Gastrocnemius medialis (tissue), 4 donors: Measurements from ENCODE around the gene MAT1A. TPM values are rescaled to one million over a fixed set of nuclear protein-coding genes. Genes with fewer than 3 reads are reported as not detected.

Experiments
- ATAC-seq, 2 donors: fragments of 150-250 bp; one replicate each; pipeline ENCODE4 v1.9.1; 2016
- DNase-seq, 2 donors: peaks; one replicate each; pipeline ENCODE4 v3.0.0-alpha.2; 2019
- H3K27ac ChIP-seq, 4 donors: fragments of 200-600 bp; sonication (generic); 1 replicate in 1 of 4; 2 replicates in 3 of 4; pipeline ENCODE4 v1.5.1; 2016 to 2018; ENCODE audit warnings: mild to moderate bottlenecking in 2 of 4, moderate library complexity in 1 of 4
- H3K27me3 ChIP-seq, 3 donors: fragments of 200-600 bp; sonication (generic) in 2 of 3; 1 replicate in 1 of 3; 2 replicates in 2 of 3; pipeline versions ENCODE4 v1.5.1 to v1.6.0; 2016 to 2019; ENCODE audit warnings: mild to moderate bottlenecking in 1 of 3, moderate library complexity in 1 of 3
- H3K36me3 ChIP-seq, 2 donors: fragments of 200-600 bp; sonication (generic) in 1 of 2; one replicate each; pipeline ENCODE4 v1.5.1; 2017 to 2018
- H3K4me1 ChIP-seq, 2 donors: fragments of 200-600 bp; sonication (generic) in 1 of 2; one replicate each; pipeline ENCODE4 v1.5.1; 2016 to 2017; ENCODE audit warnings: mild to moderate bottlenecking in 2 of 2
- H3K4me3 ChIP-seq, 4 donors: fragments of 200-600 bp; sonication (generic) in 3 of 4; 1 replicate in 1 of 4; 2 replicates in 3 of 4; pipeline ENCODE4 v1.5.1; 2016 to 2019; ENCODE audit warnings: mild to moderate bottlenecking in 2 of 4
- H3K9me3 ChIP-seq, 3 donors: fragments of 200-600 bp; sonication (generic) in 2 of 3; 1 replicate in 1 of 3; 2 replicates in 2 of 3; pipeline ENCODE4 v1.5.1; 2016 to 2019
- CTCF ChIP-seq, 5 experiments: fragments of 450-650 bp in 3 of 5; fragments of 200-600 bp in 2 of 5; sonication (generic) in 2 of 5; IDR thresholded peaks in 4 of 5; conservative IDR thresholded peaks in 1 of 5; 1 replicate in 4 of 5; 2 replicates in 1 of 5; pipeline ENCODE4 v1.5.1; 2016 to 2019; ENCODE audit warnings: antibody characterized with exemption in 5 of 5, mild to moderate bottlenecking in 3 of 5, moderate library complexity in 3 of 5
- POLR2A ChIP-seq, 2 donors: fragments of 450-650 bp; IDR thresholded peaks; one replicate each; pipeline ENCODE4 v1.6.1; 2017; ENCODE audit warnings: antibody characterized with exemption in 2 of 2, mild to moderate bottlenecking in 2 of 2, moderate library complexity in 2 of 2
- in situ Hi-C, 4 donors: fragments of 200-750 bp; cut with MboI; loops; one replicate each; pipeline versions ENCODE4 v1.15.0 to v1.8.0; 2017; ENCODE audit warnings: low sequenced_read_pairs in 4 of 4
- intact Hi-C: fragments of 100-400 bp; cut with DNase I; formaldehyde crosslinking; loops from one replicate; pipeline ENCODE4 v1.15.1; 2023; ENCODE audit warnings: low total_unique reads
- total RNA-seq, 4 donors: library from RNA; depleted of rRNA; stranded (reverse); fragments of >200 nt; gene quantifications; one replicate each; pipeline versions ENCODE4 v1.1.0 to v1.2.3, GENCODE V29; 2016

MAT1A gene
- total RNA-seq, 4 donors from 2014 or later, result 1.3 to 1.8 TPM; not detected in 2

- in situ Hi-C loops, result no loop called here
- intact Hi-C loops, result no loop called here
- no peak for DNase-seq
- Histone ChIP-seq H3K4me1 (no peaks in the 10 kb centered on the region), H3K4me3 (no peak overlapping the region), H3K9me3 (no peaks in the 10 kb centered on the region), H3K27ac (no peak overlapping the region), H3K27me3 (peaks cover 0 to 2% (median 0%) of the 10 kb centered on the region in 3 donors), H3K36me3 (no peaks in the 10 kb centered on the region)
- TF ChIP-seq CTCF (IDR thresholded peaks at IDR 0.05 in 4 of 5, conservative IDR thresholded peaks at IDR 0.05 in 1 of 5), result no peak
- TF ChIP-seq POLR2A (IDR thresholded peaks at IDR 0.05), result no peak
- no peak for ATAC-seq
Observed at GRCh38 chr10:80284522-80284921, 4.9 kb downstream of the MAT1A start.

DNA sequence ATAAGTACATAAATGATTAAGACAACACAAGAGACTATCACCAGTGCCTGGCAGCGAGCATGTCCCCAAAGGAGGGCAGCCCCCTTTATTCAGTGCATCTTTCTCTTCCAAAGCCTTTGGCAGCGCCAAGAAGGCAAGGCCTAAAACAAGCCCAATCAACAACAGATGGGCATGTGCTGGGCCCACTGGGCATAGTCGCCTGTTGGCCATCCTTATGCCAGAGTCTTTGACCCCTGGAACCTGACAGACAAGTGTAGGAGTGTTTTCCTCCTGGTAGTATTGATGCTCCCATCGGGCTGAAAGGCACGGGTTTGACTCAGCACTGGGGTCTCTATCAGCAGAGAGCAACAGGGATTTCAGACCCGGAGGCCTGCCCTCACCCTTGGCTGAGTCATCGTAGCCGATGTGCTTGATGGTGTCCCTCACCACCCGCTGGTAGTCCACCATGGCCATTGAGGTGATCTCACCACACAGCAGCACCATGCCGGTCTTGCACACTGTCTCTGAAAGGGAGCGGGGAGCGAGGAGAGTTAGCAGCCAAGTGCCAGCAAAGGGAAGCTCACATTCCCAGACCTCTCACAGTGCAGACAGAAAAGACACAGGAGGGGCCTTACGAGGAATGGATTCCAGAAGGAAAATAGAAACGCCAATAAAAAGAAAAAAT, 5.8 kb downstream of the MAT1A start:
- Histone ChIP-seq H3K27ac (no peak overlapping the region), H3K27me3 (no peaks in the 10 kb centered on the region), H3K9me3 (no peaks in the 10 kb centered on the region), H3K4me1 (no peaks in the 10 kb centered on the region), H3K36me3 (no peaks in the 10 kb centered on the region), H3K4me3 (no peak overlapping the region)
- ATAC-seq, result no peak
- in situ Hi-C loops, result no loop called here
- intact Hi-C loops, result no loop called here
- DNase-seq, result no peak
- TF ChIP-seq POLR2A (IDR thresholded peaks at IDR 0.05) (no peak), CTCF (IDR thresholded peaks at IDR 0.05 in 4 of 5, conservative IDR thresholded peaks at IDR 0.05 in 1 of 5) (no peak)

- TF ChIP-seq CTCF (IDR thresholded peaks at IDR 0.05 in 4 of 5, conservative IDR thresholded peaks at IDR 0.05 in 1 of 5), result no peak
- no peak for TF ChIP-seq POLR2A (IDR thresholded peaks at IDR 0.05)
- DNase-seq, result no peak
Observed at GRCh38 chr10:80283119-80283518, 6.3 kb downstream of the MAT1A start.

DNA sequence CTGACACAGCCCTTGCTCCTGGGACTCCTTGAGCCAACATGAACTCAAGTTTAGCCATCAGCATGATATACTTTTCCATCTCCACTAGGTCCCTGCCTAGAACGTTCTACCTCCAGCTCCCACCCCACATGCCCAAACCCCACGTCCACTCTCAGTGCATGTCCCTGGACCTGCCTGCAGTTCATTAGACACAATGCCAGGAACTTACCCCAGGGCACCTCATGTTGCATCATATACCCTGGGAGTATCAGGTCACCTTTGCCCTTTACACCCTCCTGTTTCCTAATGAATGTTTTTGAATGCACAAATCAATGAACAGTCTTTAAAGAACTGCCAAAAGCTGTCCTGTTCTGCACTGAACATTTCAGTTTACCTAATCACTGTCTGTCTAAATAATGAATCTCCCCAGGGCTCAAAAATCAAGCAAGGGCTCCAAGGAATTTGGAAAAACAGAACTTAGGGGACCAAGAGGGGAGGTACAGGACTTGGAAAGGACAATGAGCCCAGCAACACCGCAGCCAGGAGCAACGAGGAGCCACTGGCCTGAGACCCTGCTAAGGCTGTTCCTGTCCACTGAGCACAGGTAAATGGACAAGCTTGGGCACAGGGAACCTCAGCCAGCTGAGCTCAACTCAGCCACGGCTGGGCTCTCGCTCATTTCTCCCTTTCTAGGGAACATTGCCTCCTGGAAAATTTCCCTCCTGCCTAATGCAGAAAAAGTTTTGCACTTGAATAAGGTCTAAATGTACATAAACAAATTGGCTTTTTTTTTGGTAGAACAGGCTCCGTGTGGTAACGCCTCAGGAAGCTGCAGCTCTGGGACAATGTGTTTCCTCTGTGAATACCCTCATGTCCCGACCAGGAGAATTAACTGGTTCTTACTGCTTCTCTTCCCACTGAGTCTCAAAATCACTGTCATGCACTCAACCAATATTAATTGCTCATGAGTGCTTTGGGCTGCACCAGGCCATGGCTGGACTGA, 7.4 kb downstream of the MAT1A start:
- H3K4me1 ChIP-seq, result no peaks in the 10 kb centered on the region
- in situ Hi-C loops, result no loop called here
- no peak for DNase-seq

More at GRCh38 chr10:80283119-80283518, 6.3 kb downstream of the MAT1A start:
- intact Hi-C loops, result no loop called here
- in situ Hi-C loops, result no loop called here
- no peak overlapping the region for H3K4me3 ChIP-seq
- H3K27ac ChIP-seq, result no peak overlapping the region
- H3K9me3 ChIP-seq, result no peaks in the 10 kb centered on the region
- H3K4me1 ChIP-seq, result no peaks in the 10 kb centered on the region
- H3K27me3 ChIP-seq, result no peaks in the 10 kb centered on the region
- no peak for ATAC-seq
- no peaks in the 10 kb centered on the region for H3K36me3 ChIP-seq

More for the DNA sequence above, 7.4 kb downstream of the MAT1A start:
- Histone ChIP-seq H3K9me3 (no peaks in the 10 kb centered on the region), H3K27me3 (no peaks in the 10 kb centered on the region), H3K27ac (no peak overlapping the region), H3K36me3 (no peaks in the 10 kb centered on the region), H3K4me3 (no peak overlapping the region)
- intact Hi-C loops, result no loop called here
- TF ChIP-seq CTCF (IDR thresholded peaks at IDR 0.05 in 4 of 5, conservative IDR thresholded peaks at IDR 0.05 in 1 of 5), result no peak
- TF ChIP-seq POLR2A (IDR thresholded peaks at IDR 0.05), result no peak
- ATAC-seq, result no peak
